Right ventricle myocardium superior (tissue), 1 donor: Measurements from ENCODE around the gene LARP6. TPM values are rescaled to one million over a fixed set of nuclear protein-coding genes. Genes with fewer than 3 reads are reported as not detected.
"Not testable (repeated sequence)": the region's sequence is repeated elsewhere in the genome, so short reads cannot be mapped to it uniquely, and the experiment has no call there.

Experiments used
- ATAC-seq: fragments of 200-7000 bp; cut with Tn5 transposase; one replicate; pipeline ENCODE4 v1.9.1; 2020; ENCODE audit warnings: mild to moderate bottlenecking; ENCODE audit not compliant: poor library complexity
- DNase-seq: peaks from one replicate; pipeline ENCODE4 v3.0.0-alpha.2; 2020
- intact Hi-C: fragments of 100-400 bp; cut with DNase I; formaldehyde crosslinking; loops from one replicate; pipeline ENCODE4 v1.11.2; 2022
- total RNA-seq: library from RNA; stranded (reverse); fragmentation: NEBNext Ultra II Directional; extraction: Animal tissue kit (Norgen Biotek cat#: 25700); gene quantifications from one replicate; pipeline ENCODE4 v1.2.1, GENCODE V29; 2021
- donor health status: DM: no; HTN: yes; CAD: no; lungs with severe emphysema.

LARP6 gene
- total RNA-seq, 1 donor from 2014 or later, result 47.6 TPM

DNA sequence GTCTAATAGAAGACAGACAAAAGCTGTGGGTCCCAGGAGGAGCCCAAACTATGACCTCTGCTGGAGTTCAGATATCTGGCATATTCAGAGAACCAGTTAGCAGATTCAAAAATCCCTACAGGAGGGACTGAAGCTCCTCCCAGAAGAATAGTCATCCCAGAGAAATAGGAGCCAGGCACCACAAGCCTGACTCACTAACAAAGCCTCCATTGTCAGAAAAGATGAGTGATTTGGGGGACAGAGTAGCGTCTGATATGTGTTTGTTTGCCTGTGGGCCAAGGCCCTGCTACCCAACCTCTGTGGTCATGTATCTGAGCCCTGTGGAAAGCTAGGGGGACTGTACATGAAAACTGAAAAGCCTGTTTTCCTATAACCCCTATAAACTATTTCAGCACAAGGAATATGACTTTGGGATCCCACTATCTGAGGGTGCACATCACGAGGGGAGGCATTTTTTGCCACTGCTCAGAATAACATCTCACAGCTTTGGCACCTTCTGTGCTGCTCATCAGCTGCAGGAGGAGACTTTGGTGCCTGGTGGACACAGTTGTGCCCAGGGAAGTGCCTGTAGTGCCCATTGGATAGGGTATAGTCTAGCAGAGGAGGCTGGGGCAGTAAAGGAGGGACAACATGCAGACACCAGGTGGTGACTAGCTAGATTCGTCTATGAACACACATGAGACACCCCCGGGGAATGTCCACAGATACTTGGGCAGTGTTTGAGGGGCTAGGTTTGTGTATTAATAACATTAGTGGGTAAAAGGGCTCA is 9.7 kb upstream of the LARP6 start:
- intact Hi-C loops, result no loop called here
- DNase-seq (no peak), ATAC-seq (peak; percentile 66)

DNA sequence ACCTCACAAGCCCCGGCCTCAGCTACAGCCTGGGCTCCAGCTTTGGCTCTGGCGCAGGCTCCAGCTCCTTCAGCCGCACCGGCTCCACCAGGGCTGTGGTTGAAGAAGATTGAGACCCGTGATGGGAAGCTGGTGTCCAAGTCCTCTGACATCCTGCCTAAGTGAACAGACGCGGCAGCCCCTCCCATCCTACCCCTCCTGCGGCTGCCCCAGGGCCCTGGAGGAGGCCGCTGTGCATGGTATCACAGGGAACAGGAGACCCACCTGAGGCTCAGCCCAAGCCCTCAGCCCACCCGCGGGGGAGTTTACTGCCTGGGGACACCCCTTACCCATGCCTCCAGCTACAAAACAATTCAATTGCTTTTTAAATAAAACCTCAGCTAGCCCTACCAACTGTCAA is 6.0 kb upstream of the LARP6 start:
- no peak for ATAC-seq
- intact Hi-C loops, result no loop called here
- DNase-seq, result no peak

DNA sequence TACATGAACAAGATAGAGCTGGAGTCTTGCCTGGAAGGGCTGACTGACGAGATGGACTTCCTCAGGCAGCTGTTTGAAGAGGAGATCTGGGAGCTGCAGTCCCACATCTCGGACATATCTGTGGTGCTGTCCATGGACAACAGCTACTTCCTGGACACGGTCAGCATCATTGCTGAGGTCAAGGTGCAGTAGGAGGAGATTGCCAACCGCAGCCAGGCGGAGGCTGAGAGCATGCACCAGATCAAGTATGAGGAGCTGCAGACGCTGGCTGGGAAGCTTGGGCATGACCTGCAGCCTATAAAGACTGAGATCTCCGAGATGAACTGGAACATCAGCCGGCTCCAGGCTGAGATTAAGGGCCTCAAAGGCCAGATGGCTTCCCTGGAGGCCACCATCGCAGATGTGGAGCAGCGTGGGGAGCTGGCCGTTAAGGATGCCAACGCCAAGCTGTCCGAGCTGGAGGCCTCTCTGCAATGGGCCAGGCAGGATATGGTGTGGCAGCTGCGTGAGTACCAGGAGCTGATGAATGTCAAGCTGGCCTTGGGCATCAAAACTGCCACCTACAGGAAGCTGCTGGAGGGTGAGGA is 5.5 kb upstream of the LARP6 start:
- intact Hi-C loops, result no loop called here
- no peak for DNase-seq
- ATAC-seq, result no peak

DNA sequence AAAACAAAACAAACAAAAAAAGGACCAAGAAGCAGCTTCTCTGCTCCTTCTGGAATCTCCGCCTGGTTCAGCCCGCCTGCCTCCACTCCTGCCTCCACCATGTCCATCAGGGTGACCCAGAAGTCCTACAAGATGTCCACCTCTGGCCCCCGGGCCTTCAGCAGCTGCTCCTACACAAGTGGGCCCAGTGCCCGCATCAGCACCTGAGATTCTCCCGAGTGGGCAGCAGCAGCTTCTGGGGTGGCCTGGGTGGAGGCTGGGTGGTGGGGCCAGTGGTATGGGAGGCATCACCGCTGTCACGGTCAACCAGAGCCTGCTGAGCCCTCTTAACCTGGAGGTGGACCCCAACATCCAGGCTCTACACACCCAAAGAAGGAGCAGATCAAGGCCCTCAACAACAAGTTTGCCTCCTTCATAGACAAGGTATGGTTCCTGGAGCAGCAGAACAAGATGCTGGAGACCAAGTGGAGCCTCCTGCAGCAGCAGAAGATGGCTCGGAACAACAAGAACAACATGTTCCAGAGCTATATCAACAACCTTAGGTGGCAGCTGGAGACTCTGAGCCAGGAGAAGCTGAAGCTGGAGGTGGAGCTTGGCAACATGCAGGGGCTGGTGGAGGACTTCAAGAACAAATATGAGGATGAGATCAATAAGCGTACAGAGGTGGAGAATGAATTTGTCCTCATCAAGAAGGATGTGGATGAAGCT is 4.8 kb upstream of the LARP6 start:
- intact Hi-C loops, DNase-seq, ATAC-seq: not testable (repeated sequence)

DNA sequence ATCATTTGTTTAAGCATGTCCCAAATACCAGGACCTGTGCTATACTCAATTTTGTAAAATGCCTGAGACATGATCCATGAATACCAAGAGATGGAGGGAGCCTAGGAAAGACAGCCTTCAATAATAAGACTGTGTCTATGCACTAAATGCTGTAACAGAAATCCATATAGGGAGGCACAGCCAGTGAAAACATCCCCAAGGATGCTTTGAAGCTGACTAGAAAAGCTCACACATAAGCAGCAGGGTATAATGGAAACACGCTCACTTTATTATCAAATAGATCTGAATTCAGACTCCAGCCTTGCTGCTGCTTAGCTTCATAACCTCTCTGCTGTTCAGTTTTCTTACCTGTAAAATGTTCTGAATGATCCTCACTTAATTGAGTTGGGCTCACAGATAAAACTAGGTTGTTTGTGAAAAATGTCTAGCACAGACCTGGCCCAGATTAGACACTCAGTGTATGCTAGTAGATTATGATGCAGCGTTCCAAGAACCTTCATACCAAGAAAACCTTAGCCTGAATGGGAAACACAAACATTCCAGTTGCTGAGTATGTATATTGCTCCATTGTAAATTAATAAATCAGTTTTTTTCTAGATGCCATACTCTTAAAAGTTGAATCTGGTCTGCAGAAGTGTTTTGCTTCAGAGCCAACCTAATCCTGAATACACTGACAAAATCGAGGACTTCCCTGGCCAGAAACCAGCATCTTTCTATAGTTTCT is 3.8 kb upstream of the LARP6 start:
- intact Hi-C loops, result no loop called here
- ATAC-seq (no peak), DNase-seq (no peak)

DNA sequence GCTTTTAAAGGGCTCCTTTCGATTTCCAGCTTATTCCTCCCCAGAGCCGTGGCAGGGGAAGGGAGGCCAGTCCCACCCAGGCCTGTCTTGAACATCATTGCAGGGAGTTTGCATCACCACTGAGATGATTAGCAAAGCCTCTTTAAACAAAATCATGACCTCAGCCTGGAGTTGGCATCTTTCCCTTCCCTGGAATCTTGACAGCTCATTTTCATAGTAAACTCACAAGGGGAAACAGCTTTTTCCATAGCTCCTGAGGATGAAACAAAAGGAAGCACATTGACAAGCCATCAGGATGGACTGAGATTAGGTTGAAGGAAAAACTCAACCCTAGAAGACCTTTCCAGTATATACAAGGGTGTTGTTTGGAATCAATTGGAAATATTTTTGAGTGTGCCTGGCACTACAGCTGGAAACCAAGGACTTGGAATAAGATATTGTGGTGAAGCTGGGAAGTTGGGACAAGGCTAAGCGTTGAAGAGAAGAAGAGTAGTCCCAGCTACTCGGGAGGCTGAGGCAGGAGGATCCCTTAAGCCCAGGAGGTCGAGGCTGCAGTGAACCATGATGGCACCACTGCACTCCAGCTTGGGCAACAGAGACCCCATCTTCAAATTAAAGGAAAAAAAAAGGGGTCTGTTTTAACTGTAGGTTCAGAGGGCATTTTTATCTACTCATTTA is 3.1 kb upstream of the LARP6 start:
- DNase-seq (peak; percentile 74), ATAC-seq (peak; percentile 56)
- intact Hi-C loops, result no loop called here

DNA sequence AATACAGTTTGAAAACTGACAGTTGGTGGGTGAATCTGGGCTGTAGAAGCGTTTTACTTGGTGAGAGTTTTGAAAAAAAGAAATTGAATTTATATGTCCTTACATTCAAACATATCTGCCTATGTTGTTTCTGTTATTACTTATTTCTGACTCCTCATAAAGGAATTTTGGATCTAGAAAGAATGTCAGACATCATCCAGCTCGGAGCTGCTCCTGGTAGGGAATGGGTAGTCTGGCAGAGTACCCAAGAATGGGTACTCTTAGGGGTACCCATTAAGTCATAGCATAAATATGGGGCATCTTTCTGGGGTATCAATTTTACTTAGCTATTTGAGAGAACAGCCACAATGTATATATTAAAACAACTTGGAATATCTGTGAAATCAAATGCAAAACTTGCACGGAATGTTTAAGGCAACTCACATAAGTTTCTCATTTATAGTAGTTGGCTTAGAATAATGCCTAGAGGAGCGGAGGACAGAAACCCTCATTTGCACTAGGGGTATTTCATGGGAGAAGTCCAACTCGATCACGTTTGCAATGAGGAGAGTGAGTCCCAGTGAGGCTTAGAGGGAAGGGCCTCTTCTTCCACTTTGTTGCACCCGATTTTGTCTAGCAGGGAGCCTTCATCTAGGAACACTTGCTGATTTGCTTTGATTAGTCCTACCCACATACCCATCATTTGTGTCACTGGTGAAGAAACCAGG is 2.4 kb upstream of the LARP6 start:
- no peak for DNase-seq
- intact Hi-C loops, result no loop called here
- no peak for ATAC-seq

DNA sequence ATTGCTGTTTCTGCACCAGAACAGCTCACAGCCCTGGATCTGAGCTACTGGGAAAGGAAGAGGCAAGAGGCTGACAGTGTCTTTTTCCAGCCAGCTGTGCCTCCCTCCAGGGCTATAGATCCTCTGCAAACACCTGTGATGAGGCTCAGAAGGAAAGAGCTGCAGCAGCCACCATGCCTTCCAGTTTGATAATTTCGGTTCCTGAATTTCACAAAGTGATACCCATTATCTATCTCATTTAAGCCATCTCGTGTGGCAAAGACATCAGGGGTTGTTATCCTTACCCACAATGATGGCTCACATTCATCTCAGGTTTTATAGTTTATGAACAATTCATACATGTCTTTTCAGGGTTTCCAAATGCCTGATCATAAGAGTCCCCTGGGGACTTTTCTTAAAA is 1.8 kb upstream of the LARP6 start:
- intact Hi-C loops, result no loop called here
- DNase-seq (no peak), ATAC-seq (no peak)

DNA sequence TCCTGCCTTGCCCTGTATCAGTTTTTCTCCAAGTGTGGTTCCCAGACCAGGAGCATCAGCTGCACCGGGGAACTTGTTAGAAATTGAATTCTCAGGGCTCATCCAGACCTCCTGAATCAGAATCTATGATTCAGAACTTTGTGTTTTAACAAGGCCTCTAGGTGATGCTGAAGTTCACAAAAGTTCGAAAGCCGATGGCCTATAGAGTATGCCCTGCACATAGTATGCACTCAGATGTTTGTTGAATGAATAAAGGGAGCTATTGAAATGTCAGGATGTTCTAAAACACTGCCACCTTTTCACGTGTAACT is 664 bp upstream of the LARP6 start:
- ATAC-seq, result peak; percentile 7

DNA sequence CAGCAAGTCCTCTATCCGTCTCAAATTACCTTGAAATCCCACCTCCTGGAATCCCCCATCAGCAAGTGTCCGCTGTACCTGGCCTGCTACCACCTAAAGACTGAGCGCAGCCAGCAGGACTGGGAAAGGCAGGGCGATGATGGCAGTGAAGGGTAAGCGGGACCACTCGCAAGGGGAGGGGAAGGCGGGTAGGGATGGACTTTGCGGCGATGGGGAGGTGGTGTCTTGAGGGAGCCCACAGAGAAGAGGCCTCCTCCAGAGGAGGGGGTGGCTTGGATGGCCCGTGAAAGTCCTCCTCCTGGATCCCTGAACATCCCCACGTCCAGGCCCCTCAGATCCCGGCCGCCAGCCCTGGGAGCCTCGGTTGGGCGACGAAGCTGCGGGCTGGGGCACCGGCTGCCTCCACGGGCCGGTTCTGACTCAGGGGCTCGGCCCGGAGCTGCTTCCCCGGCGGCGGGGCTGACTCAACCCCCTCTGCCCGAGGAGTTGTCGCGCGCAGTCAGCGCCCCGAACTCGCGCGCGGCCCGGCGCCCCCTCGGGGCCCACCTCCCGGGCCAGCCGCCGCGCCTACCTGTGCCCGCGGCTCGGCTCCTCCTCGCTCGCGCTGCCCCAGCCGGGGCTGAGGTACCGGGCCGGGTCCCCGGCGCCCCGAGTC is 512 bp downstream of the LARP6 start:
- DNase-seq (peak; percentile 58), ATAC-seq (peak; percentile 49)
- intact Hi-C loops, result no loop called here

More for the DNA sequence above, 664 bp upstream of the LARP6 start:
- intact Hi-C loops, result no loop called here
- no peak for DNase-seq

DNA sequence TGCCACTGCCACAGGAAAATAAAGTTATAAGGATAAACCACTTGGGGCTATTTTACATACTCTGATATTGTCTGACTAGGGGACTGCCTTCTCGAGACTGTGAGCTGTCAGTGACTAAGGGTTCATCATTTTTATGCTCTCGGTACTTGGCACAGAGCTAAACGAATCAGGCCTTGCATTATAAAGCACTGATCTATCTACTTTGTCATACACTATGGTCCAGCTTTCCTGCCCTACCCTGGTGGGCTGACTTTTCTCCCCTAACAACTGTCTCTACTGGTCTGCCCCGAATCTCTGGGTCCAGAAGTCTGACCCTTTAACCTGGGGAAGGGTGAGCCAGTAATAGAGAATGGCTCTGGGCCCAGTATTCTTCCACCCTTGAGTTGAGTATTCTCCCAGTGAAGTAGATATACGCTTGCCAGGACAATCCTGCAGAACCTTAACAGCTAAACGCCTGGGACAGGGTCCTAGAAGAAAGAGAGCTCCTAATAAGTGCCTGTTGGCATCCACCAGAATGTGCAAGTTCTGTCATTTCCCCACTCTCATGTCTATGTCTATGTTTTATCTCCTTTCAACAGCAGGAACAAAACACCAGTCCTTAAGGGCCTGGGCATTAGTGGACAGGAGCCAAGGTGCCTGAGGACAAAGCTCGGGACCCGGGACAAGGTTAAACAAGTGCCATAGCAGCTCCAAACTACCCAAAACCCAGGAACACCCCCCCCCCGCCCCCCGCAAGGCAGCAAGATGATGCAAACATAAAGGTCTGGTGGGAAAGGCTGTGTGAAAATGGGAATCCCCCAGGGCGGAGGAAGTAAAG is 1.2 kb downstream of the LARP6 start:
- DNase-seq, result peak; percentile 67
- ATAC-seq, result peak; percentile 50
- intact Hi-C loops, result no loop called here

DNA sequence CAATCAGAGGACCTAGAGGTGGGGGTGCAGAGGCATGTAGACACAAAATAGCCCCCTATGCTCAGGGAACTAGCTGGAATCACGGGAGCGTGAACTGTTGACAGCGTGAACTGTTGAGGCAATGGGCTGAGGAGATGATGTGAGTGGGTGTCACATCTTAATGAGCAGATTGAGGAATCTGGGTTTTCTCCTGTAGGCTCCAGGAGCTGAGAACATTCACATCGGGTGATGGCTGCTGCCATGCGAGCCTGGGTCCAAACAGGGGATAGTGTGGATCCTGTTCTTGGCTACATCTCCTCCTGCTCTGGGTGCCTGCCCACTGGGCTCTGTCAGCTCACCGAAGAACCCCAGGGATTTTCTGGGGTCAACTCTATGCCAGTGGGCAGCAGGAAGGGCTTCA is 2.1 kb downstream of the LARP6 start:
- intact Hi-C loops, result no loop called here
- DNase-seq (no peak), ATAC-seq (no peak)

DNA sequence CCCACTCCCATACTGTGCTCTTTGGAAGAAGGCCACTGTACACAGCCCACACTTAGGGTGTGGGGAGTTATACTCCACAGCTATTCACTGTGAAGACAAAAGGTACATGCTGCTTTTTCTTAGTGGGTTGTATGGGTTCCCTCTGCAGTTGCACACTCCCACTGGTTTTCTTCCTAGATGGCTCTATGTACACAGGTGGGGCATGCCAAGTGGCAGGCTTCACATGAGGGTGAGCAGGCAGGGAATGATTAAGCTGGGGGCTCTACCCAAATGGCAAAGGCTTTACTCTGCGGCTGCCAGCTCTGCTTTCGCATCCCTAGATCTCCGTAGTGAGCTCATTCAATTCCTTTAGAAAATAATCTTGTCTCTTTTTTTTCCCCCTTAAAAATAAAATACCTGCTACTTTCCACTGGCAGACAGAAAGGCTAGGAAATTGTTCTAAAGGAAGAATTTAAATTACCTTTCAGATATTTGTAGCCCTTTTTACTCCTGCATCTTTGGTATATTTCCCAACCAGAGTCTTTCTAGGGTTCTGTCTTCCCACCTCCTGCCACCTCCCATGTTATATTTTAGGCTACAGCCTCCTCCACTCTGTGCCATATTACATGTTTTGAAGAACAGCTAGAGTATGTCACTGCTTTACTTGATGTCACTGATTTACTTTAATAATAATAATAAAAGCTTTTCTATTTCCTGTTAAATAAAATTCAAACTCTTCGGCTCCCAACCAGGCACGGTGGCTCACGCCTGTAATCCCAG is 8.2 kb downstream of the LARP6 start:
- ATAC-seq (no peak), DNase-seq (no peak)
- intact Hi-C loops, result no loop called here

DNA sequence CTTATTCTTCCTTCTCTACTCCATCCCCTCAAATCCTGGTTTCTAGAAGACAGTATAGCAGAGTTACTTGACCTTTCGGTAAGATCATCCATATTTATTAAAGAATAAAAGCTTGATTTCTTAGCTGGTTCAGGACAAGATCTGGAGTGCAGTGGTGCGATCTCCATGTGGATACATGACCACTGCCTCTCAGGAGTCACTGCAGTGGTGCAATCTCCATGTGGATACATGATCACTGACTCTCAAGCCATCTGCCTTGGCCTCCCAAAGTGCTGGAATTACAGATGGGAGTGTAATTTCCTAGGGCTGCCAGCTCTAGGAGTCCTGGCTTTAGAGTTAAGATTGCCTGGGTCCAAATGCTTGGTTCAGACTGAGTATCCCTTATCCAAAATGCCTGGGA is 16.5 kb downstream of the LARP6 start:
- no peak for ATAC-seq
- no peak for DNase-seq
- intact Hi-C loops, result no loop called here

DNA sequence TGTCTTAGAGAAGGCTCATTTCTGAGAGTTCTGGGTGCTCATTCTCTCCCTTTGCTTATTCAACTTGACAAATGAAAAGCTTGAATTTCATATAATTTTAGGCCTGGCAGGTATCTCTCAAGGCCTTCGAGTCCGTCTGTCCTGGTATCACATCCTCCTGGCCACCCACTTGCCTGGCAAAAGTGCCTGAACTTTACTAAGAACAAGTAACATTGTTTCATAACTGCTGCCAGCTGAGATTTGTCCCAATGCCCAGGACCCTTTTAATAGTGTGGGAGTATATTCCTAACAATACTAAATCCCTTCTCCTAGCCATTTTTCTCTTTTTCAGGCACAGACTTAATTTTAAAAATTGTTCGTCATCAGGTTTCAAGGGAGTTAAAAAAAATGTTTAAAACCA is 18.1 kb downstream of the LARP6 start:
- intact Hi-C loops, result no loop called here
- ATAC-seq (peak; percentile 42), DNase-seq (no peak)

DNA sequence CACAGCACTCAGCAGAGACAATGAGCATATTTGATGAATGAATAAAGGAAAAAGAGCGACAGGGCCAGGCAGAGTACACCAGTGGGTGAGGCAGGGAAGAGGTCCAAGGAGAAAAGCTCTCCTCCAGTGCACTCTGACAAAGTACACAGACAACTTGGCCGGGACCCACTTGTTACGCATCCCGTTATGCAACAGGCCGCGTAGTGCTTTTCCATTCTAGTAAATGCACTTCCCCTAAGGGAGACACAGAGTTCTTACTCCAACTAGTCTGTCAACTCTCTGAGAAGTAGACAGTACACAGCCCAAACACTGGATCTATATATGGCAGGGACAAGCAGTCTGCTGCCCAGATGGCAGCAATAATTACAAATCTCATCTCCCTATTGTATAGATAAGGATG is 18.5 kb downstream of the LARP6 start:
- DNase-seq (peak; percentile 93), ATAC-seq (peak; percentile 89)
- intact Hi-C loops, result no loop called here
